ENCODE results near the gene CNDP1.
"Not testable (repeated sequence)": the region's sequence is repeated elsewhere in the genome, so short reads cannot be mapped to it uniquely, and the experiment has no call there.

The CNDP1 gene

GRCh38 chr18:74534150-74534969 is at the start of gene CNDP1:
Gene CNDP1, plus strand, starts transcription at chr18:74534500. Its CDS starts 168 bp downstream, at chr18:74534668.
- no peak for DNase-seq (ENCODE audit: low read depth in 2 of 2, low spot score in 1 of 2)

- no peak for DNase-seq (ENCODE audit: low read depth in 2 of 2, low spot score in 1 of 2)
These were observed 48.0 kb upstream of the CNDP1 start for GRCh38 chr18:74486119-74486849.

- no peak for DNase-seq (ENCODE audit: low read depth in 2 of 2, low spot score in 1 of 2)
These were observed 45.9 kb upstream of the CNDP1 start for GRCh38 chr18:74488354-74488753.

- no peak for DNase-seq (ENCODE audit: low read depth in 2 of 2, low spot score in 1 of 2)
These were observed 45.4 kb upstream of the CNDP1 start for GRCh38 chr18:74488864-74489263.

GRCh38 chr18:74489676-74490075 is 44.6 kb upstream of the CNDP1 start:
- no peak for DNase-seq (ENCODE audit: low read depth in 2 of 2, low spot score in 1 of 2)

- DNase-seq (ENCODE audit: low read depth in 2 of 2, low spot score in 1 of 2) = no peak
These were observed 42.0 kb upstream of the CNDP1 start for GRCh38 chr18:74492259-74492658.

- no peak for DNase-seq (ENCODE audit: low read depth in 2 of 2, low spot score in 1 of 2)
These were observed 40.6 kb upstream of the CNDP1 start for GRCh38 chr18:74493689-74494088.

GRCh38 chr18:74494514-74494913 is 39.8 kb upstream of the CNDP1 start:
- no peak for DNase-seq (ENCODE audit: low read depth in 2 of 2, low spot score in 1 of 2)

- DNase-seq (ENCODE audit: low read depth in 2 of 2, low spot score in 1 of 2) = peak; percentile 98
These were observed 38.5 kb upstream of the CNDP1 start, which contains the start of gene CNDP2 for GRCh38 chr18:74495581-74496507. Gene CNDP2, plus strand, starts transcription at chr18:74496363. Its CDS starts 3,611 bp downstream, at chr18:74499974.

- DNase-seq (ENCODE audit: low read depth in 2 of 2, low spot score in 1 of 2) = no peak
These were observed 37.6 kb upstream of the CNDP1 start for GRCh38 chr18:74496508-74497323.

- DNase-seq (ENCODE audit: low read depth in 2 of 2, low spot score in 1 of 2) = no peak
These were observed 37.0 kb upstream of the CNDP1 start for GRCh38 chr18:74497324-74497676.

GRCh38 chr18:74497778-74498177 is 36.5 kb upstream of the CNDP1 start:
- DNase-seq (ENCODE audit: low read depth in 2 of 2, low spot score in 1 of 2) = no peak

GRCh38 chr18:74498712-74499627 is 35.3 kb upstream of the CNDP1 start:
- DNase-seq (ENCODE audit: low read depth in 2 of 2, low spot score in 1 of 2) = peak; percentile 64 to 66

- peak in 1 of 2 donors; percentile 18 for DNase-seq (ENCODE audit: low read depth in 2 of 2, low spot score in 1 of 2)
These were observed 34.7 kb upstream of the CNDP1 start for GRCh38 chr18:74499633-74500032.

- no peak for DNase-seq (ENCODE audit: low read depth in 2 of 2, low spot score in 1 of 2)
These were observed 33.9 kb upstream of the CNDP1 start for GRCh38 chr18:74500372-74500771.

- DNase-seq (ENCODE audit: low read depth in 2 of 2, low spot score in 1 of 2) = not testable (repeated sequence)
These were observed 33.5 kb upstream of the CNDP1 start for GRCh38 chr18:74500774-74501173.

GRCh38 chr18:74501386-74501785 is 32.9 kb upstream of the CNDP1 start:
- no peak for DNase-seq (ENCODE audit: low read depth in 2 of 2, low spot score in 1 of 2)

- DNase-seq (ENCODE audit: low read depth in 2 of 2, low spot score in 1 of 2) = no peak
These were observed 31.2 kb upstream of the CNDP1 start for GRCh38 chr18:74503137-74503536.

- no peak for DNase-seq (ENCODE audit: low read depth in 2 of 2, low spot score in 1 of 2)
These were observed 28.5 kb upstream of the CNDP1 start for GRCh38 chr18:74505776-74506175.

Measured in stimulated activated CD8-positive, alpha-beta memory T cell treated with anti-CD3 and anti-CD28 coated beads, Interleukin-4, amount 100 ng/mL, for 4 hours (primary cell).